Right forelimb (tissue), 1 donor: ENCODE results near the gene HESX1.

ENCODE experiments used
- DNase-seq: peaks from one replicate; pipeline ENCODE4 v3.0.0-alpha.2; 2018

HESX1 gene

GRCh38 chr3:57199895-57200297 lies at the start of gene HESX1:
Gene HESX1, minus strand, starts transcription at chr3:57199978. Its CDS starts 60 bp downstream, at chr3:57199918.
- no peak for DNase-seq

GRCh38 chr3:57244946-57245345 lies 45.2 kb upstream of the HESX1 start:
- DNase-seq = no peak

DNA sequence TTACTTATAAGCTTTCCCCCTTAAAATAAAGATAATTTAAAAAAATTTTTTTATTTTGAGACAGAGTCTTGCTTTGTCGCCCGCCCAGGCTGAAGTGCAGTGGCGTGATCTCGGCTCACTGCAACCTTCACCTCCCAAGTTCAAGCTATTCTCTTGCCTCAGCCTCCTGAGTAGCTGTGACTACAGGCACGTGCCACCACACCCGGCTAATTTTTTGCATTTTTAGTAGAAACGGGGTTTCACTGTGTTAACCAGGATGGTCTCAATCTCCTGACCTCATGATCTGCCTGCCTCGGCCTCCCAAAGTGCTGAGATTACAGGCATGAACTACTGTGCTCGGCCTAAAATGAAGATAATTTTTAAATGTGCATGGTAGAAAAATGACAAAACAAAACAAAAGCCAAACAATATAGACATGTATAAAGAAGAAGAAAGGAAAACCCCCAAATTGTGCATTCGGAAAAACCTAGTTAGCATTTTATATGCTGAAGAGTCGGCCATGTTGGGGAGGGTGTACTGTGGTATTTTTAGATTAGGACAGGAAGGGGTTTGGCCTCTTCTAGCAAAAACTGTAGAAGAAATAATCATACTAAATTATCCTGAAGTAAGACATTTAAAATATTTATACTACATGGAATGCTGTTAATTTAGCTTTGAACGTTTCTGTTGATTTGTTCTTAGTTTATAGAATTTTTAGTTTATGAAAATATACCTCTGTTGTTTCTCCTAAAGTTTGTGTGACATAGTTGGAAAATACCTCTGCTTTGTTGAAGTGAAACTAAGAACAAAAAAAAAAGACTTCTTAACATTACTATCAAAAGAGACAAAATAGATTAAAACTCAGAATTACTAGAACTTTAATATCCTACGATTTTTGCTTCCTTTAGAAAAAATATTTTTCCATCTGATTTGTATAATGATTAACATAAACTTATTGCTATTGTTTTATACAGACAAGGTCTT lies 35.1 kb upstream of the HESX1 start:
- DNase-seq = no peak

DNA sequence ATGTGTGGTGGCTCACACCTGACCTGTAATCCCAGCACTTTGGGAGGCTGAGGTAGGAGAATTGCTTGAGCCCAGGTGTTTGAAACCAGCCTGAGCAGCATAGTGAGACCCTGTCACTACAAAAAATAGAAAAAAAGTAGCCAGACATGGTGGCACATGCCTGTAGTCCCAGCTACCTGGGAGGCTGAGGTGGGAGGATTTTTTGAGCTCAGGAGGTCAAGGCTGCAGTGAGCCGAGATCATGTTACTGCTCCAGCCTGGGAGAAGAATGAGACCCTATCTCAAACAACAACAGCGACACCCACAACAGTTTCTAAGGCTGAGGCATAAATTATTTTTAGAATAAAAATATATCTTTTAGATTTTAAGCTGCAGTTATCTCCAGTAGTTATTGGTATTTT lies 34.0 kb upstream of the HESX1 start:
- no peak for DNase-seq

- DNase-seq = no peak
These were observed 30.2 kb upstream of the HESX1 start for GRCh38 chr3:57230006-57230405.

GRCh38 chr3:57227930-57228751 lies 28.4 kb upstream of the HESX1 start:
- DNase-seq = peak; percentile 74

GRCh38 chr3:57227204-57227929 lies 27.6 kb upstream of the HESX1 start, which contains the start of gene APPL1:
Gene APPL1, plus strand, starts transcription at chr3:57227729. Its CDS starts 155 bp downstream, at chr3:57227884.
- peak; percentile 97 for DNase-seq

DNA sequence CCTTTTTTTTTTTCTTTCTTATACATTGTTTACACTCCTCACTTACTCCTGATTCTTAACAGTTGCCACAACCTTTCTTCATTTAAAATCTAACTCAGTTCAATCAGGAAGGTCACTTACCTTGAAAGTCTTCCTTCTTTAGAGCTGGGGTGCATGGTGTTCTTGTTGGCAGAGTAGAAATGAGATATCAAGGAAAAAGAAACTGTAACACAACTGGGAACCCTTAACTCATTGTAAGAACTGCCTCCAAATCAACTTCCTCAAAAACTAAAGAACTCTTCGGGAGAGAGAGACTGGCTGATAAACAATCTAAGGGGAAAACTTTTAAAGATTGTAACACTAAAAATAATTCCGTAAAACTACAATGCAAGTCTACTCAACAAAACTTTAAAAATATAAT lies 26.4 kb upstream of the HESX1 start:
- no peak for DNase-seq

- DNase-seq = no peak
These were observed 25.1 kb upstream of the HESX1 start for GRCh38 chr3:57224856-57225255.

DNA sequence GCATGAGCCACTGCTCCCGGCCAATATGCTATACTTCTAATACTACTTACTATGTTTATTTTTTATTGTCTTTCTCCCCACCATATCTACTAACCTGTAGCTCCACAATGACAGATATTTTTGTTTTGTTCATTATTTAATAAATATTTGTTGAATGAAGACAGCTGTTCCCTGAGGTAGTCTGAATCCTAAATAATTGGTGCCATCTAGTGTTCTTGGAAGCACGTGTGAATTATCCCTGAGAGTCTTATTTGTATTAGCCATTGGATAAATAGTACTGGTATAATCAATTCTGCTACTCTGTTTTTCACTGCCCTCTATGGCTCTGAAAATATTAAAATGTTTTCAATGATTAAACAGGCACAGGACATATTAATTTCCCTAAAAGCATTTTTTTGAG lies 22.1 kb upstream of the HESX1 start:
- DNase-seq = no peak

- no peak for DNase-seq
These were observed 6.6 kb upstream of the HESX1 start for GRCh38 chr3:57206423-57206822.

GRCh38 chr3:57194641-57195040 lies 5.1 kb downstream of the HESX1 start:
- no peak for DNase-seq

- DNase-seq = no peak
These were observed 7.8 kb downstream of the HESX1 start for GRCh38 chr3:57192028-57192427.

DNA sequence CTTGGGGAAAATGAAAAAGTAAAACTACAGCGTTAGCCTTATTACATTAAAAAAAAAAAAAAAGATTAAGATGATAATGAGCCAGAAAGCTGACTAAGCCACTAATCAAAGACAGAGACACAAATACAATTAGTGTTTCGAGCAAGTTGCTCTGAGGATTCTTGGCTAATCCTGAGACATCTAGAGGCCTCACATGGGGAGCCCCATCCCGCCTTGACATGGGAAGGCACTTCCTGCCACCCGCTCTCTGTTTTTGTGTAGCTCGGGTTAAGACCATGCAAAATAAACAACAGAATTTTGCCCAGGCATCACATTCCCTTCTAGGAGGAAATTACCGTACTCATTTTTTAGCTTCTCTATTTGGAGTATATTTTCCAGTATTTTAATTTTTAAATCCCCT lies 15.3 kb downstream of the HESX1 start:
- DNase-seq = no peak

GRCh38 chr3:57179580-57180410 lies 20.0 kb downstream of the HESX1 start:
- DNase-seq = no peak

DNA sequence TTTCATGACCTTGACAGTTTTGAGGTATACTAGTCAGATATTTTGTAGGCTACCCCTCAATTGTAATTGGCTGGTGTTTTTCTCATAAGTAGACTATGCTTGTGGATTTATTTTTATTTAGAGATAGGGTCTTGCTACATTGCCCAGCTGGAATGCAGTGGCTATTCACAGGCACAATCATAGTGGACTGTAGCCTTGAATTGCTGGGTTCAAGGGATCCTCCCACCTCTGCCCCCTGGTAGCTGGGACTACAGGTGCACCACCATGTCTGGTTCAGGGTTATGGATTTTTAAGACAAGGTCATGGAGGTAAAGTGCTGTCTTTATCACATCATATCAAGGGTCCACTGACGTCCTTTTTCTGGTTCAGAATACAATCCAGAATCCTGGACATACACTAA lies 23.7 kb downstream of the HESX1 start:
- no peak for DNase-seq

- DNase-seq = no peak
These were observed 26.1 kb downstream of the HESX1 start for GRCh38 chr3:57173687-57174086.

DNA sequence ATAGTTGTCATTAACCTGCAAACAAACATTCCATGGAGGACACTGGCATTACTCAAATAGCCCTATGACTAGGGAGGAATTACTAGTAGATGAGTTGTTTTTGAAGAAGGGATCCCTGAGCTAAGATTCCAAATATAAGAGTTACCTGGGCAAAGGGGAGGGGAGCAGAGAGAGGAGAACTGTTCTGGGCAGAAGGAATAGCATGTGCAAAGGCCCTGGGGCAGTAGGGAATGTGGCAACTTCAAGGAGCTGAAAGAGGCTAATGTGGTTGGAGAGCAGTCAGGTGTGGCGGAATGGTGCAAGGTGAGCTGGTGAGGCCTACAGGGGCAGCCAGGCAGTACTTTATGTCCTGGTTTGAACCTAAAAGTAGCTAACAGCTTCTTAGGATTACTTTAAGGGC lies 28.8 kb downstream of the HESX1 start:
- DNase-seq = no peak

GRCh38 chr3:57169872-57170623 lies 29.7 kb downstream of the HESX1 start:
- DNase-seq = peak; percentile 89

DNA sequence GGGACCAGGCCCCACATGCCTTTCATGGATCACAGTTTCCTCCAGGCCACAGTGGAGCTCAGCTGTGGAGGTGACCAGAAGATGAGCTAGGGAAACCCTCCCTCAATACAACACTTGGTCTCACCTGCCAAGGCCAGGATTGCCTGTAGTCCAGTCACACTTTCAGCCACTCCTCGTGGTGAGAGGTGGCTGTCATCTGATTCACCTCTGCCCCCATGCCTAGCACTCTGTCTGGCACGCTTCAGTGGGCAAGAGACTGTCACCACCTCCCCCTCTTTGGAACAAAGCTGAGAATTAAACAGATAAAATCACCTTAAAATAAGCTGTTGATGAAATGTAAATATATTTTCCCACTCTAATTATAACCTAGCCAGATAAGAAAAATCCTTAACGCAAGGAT lies 30.7 kb downstream of the HESX1 start:
- DNase-seq = no peak

- no peak for DNase-seq
These were observed 31.6 kb downstream of the HESX1 start for GRCh38 chr3:57168151-57168550.
